NCI-H446 treated with DMSO at 0.1 percent for 48 hours (cell line): ENCODE data around the gene PTTG1.

ENCODE experiments used
- DNase-seq: peaks from one replicate; lab custom pipeline; 2025; lab: John Stamatoyannopoulos, UW

The PTTG1 gene

DNA sequence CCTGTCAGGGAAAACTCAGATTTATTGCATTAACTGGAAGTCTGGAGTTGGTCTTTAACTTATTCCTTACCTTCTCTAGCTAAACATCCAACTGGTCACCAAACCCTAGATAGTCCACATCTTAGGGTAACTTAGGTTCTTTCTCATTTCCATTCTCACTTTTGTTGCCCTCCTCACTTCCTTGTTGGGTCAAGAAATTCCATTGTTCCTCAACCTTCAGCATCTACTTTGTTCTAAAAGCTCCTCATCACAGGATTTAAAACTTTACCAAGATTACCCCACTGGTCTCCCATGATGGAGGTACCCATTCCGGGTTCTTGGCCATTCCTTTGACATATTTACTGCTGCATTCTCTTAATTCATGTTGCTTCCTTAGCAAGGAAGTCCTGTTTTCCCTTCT, 32.1 kb downstream of the PTTG1 start:
- DNase-seq, result no peak

DNA sequence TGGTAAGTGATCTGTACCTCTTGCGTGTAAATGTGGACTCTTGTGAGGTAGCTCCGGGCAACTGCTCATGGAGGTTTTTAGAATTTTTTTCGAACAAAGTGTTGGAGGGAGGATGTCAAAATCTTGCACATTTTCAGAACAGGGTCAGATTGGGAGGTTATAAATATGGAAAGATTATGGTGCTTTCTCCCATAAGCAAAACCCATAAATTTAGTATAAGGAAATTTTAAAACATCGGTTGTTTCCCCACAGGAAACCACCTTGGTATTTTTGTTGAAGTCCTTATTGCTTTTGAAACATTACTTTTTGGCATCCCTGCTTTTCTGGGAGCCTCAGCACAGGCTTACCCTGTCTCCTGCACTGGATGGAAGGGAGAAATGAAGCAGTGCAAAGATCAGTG, 33.9 kb downstream of the PTTG1 start:
- no peak for DNase-seq

DNA sequence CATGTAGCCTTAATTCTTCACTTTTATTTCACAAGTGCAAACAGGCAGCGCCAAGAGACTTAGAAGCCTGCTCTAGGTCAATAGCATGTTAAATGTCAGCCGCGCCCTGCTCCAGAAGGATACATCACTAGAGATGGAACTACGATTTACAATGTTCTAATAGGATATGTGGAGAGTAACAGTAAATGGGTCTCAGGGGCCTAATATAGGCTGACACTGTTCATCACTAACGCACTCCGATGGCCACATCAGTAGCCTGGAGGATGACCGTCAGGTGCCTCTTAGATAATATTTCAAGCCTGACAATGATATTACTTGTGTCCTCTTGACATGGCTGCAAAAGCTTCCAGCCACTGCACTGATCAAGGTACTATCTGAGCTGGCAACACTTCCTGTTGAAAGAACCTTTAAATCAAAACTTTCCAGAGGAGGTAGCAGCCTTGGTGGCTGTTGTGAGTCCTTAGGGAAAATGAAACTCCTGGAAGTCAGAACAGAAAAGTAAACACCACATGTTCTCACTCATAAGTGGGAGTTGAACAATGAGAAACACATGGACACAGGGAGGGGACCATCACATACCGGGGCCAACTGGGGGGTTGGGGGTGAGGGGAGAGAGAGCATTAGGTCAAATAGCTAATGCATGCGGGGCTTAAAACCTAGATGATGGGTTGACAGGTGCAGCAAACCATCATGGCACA, 35.0 kb downstream of the PTTG1 start:
- no peak for DNase-seq

DNA sequence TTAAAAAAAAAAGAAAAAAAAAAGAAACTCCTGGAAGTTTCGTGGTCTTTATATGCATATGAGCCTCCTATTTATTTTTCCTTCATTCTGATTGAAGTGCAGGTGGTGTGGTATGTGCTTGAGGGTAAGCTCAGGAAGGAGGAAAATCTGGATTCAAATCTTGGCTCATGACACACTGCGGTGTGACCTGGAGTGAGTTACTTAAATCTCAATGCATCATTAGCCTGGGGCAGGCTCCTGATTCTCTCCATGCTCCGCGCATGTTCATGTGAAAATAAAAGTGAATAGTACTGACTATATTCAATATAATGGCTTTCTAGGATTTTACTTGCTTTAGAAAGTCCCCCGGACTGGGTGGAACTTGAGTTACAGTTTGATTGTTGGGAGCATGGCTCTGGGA, 35.6 kb downstream of the PTTG1 start:
- DNase-seq, result no peak

DNA sequence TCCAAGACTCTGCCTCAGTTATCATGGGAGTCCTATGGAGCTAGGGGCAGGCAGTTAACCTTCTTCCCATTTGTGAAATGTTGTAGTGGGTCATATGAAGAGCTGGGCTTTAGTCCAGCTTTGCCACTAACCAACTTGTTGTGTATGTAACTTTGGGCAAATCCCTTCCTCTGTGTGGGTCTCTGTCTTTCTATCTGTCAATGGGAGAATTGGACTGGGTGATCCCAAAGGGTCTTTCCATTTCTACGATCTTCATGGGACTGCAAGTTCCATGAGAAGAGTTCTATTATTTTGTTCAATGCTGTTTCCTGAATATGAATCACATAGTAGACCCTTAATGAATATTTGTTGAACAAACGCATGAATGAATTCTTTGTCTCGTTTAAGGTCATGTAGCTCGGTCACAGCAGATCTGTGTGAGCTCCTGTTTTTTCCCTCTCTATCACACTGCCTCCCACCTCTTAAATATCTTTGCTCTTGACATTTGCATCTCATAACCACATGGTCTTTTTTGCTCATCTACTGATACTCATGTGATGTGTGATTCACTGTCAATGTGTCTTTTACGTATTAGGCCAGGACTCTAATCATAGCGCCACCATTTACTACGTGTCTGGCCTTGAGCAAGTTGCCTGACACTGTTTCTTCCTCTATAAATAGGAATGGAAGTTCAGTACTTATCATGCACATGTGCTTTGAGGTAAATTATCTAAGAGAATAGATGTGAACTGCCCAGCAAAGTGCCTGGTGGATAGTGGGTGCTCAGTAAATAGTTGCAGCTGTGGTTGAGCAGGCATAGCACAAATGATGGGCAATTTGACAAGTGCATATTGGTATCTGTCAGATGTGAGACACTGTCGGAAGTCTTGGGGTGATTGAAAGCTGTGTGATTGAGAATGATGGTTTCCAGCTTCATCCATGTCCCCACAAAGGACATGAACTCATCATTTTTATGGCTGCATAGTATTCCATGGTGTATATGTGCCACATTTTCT, 37.4 kb downstream of the PTTG1 start:
- no peak for DNase-seq

DNA sequence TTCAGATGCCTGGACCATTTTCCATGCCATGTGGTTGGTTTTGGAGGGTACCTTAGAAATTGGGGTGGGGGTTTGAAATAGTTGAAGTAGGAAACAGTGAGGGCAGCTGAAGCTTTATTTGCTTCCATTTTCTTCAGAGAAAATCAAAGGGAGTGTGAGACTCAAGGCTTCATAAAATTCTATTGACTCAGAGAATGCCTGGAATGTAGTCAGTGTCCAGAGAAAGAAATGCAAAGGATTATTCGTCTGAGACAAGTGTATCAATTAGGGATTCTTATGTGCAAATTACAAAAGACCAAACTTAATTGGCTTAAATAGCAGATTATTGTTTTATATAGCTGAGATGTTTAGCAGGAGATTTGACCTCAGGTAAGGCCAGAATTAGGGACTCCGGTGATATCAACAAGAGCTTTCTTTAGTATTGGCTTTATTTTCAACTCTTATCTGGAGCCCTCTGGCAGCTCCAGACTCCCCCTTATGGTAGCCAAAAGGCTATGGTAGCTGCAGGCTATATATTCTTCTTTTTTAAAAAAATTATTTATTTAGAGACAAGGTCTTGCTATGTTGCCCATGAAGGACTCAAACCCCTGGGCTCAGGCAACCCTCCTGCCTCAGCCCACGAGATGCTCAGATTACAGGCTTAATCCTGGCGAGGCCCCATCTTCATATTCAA, 38.9 kb downstream of the PTTG1 start:
- no peak for DNase-seq

DNA sequence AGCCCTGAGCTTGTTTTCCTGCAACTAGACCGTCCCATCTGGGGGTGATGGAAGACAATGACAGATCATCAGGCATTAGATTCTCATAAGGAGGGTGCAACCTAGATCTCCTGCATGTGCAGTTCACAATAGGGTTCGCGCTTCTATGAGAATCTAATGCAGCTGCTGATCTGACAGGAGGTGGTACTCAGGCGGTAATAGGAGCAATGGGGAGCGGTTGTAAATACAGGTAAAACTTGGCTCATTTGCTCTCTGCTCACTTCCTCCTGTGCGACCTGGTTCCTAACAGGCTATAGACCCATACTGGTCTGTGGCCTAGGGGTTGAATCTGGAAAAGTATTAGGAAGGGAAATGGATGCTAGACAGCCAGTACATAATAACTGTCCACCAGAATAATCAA, 39.7 kb downstream of the PTTG1 start:
- no peak for DNase-seq

DNA sequence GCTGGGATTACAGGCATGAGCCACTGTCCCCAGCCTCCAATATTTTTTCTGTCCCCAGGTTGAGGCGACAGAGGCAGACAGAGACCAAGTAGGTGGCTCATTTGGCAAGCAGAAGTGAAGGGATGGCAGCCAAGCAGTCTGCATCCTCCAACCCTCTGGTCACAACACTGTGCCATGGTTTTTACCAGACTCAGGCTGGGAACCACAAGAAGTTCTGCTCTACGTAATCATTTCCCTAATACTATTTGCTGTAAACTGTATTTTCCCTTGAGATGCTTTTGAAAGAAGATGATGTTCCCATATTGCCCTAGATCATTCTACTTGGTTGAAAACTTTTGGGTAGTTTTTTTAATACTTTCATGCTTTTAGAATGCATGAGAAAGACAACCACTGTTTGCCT, 40.5 kb downstream of the PTTG1 start:
- DNase-seq, result no peak

DNA sequence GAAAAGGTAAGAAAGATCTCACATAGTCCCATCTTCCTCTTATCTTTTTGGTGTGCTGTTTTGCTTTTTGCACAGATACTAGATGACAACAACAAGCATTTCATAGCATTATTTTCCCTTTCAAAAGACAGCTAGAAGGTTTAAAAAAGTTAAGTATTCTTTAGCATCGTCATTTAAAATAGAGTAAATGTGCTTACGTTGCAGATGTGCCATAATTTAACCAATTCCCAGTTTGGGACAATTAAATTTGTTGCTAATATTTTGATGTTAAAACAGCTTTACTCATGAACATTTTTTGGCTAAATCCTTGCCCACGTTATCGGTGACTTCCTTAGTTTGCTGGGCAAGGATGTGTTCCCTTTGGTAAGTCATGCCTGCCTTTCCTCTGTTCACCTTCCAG, 41.6 kb downstream of the PTTG1 start:
- DNase-seq, result no peak

DNA sequence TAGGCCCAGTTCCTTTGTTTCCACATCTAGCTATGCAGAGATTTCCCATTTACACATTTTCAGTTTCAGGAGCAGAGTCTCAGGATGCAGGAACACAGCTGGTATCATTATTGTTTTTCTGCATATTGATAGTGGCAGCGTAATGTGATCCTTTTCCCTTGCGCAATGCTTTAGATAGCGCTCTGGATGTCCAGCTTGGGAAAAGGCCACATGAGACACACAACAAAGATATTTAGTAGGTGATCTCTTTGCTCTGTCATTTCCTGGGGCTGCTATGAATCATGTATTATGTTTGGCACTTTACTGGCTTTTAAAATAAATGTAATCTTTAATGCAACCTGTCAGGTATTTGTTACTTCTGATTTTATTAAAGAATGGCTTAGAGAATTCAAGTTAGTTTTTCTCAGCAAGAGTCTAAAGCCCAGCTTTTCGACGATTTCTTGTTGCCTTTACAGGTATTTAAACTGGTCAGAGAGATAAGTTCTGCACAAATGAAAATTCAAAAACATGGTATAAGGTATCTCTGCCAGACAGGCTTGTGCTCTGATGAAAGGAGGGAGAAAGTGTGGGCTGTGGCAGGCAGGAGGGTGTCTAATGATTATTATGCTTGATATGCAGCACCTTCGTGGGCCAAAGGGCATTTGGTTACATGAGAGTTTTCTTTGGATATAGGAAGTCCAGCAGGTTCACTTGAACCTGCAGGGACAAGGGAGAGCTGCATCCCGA, 42.2 kb downstream of the PTTG1 start:
- no peak for DNase-seq

DNA sequence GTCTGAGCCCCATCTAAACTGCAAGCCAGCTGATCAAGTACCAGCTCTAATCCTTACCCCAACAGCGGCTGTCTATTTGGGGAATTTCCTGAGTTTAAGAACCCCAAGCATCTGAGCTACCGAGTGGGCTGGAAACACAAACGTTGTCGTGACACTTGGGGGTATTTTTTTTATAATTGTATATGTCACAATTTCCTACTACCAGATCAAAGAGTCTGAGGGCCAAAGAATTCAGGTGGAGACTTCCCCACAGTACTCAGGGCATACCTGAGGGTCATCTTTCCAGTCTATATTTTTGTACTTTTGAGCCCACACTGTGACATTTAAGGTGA, 42.8 kb downstream of the PTTG1 start:
- no peak for DNase-seq

DNA sequence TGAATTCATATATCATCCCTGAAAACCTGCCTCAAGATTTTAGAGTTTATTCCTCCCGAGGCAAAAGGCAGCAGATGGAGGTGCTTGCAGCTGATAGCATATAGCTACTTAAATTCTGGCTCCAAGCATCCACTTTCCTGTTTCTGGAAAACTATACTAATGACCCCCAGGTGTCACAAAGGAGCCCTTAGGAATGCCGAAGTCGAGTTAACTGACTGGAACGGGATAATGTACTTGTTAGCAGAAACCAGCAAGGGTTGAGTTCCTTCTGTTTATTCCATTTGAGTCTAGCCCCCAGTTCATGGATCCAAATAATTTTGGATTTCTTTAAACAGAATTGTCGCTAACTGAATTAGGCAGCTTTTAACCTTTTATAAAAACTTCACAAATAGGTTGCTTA, 44.5 kb downstream of the PTTG1 start:
- no peak for DNase-seq

DNA sequence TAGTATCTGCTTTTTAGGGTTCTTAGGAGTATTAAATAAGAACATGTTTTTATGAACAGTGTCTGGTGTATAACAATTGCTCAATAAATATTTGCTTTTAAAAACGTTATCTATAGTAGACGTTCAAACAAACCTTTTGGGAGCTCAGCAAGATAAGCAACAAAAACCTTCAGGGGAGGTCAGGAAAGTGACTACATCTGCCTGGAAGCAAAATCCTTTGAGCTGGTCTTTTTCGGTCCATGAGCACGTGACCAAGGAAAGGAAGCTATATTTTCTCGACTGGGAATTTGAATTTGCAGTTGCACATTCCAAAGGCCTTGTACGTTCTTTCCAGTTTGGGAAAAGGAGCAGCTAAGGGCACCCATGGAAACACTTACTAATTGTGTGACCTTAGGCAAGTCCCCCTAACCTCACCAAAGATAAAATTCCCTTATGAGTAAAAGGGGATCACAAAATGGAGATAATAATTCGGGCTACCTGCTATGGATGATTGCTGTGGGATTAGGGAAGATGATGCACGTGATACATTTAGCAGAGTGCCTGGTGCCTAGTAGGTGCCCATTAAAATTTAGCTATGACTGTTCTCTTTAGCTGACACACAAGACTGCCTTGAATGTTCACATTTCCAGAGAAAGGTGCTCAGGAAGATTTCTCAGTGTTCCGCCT, 45.4 kb downstream of the PTTG1 start:
- no peak for DNase-seq

DNA sequence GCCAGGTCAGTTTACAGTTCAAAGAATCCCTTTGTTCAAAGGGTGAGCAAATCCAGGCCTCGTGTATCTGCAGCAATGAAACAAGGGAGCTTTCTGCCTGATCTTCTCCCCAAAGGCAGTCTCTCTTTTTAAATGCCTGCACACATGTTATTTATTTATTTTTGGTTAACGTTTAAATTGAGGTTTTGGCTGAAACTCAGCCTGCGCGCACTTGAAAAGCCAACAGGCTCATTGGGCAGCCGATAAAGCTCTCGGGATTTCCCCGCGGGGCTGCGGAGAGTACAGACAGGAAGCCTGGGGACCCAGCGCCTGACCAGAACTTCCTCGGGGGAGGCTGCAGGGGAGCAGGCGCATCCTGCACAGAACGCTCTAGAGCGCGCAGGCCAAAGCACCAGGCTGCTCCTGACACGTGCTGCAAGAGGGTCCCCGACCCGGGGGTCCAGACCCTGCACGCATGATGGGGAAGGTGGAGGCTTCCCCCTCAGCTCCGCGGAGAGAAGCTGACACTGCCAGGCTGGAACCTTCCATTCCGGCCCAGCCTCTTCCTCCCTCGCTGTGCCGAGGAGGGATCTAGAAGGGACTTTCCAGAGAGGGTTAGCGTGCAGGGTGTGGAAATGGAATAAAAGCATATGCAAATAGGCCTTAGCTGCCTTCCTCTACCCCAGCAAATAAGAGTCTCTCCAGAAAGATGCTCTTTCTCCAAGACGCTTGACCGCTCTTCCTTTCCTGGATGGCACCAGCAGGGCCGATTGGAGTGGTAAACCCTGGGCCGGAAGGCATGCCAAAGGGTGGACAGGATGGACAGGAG, 46.1 kb downstream of the PTTG1 start:
- DNase-seq, result no peak

DNA sequence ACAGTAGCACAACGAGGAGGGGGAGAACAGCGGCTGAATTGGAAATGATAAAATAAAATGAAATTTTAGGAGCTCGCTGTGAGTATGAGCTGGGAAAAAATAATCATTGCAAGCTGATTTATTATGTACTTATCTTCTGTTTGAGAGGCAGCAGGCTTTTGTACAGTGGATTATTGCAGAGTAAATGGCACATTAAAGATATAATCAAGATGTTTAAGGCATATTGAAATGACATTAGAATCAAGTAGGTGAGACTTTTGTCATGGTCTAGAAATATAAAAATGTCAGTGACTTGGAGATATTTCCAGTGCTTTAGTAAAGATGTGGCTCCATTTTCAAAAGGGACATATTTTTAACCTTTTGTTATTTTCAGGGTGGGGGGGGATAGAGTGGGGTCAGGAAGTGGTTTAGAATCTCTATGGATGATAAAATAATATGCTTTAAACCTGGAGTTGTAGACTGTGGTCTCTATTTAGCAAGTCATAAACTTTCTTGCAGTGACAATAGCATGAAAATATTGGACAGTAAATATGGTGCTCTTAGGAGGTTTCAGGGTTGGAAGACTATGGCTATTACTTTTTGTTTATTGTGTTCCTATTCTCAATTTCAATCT, 46.8 kb downstream of the PTTG1 start:
- DNase-seq, result no peak

DNA sequence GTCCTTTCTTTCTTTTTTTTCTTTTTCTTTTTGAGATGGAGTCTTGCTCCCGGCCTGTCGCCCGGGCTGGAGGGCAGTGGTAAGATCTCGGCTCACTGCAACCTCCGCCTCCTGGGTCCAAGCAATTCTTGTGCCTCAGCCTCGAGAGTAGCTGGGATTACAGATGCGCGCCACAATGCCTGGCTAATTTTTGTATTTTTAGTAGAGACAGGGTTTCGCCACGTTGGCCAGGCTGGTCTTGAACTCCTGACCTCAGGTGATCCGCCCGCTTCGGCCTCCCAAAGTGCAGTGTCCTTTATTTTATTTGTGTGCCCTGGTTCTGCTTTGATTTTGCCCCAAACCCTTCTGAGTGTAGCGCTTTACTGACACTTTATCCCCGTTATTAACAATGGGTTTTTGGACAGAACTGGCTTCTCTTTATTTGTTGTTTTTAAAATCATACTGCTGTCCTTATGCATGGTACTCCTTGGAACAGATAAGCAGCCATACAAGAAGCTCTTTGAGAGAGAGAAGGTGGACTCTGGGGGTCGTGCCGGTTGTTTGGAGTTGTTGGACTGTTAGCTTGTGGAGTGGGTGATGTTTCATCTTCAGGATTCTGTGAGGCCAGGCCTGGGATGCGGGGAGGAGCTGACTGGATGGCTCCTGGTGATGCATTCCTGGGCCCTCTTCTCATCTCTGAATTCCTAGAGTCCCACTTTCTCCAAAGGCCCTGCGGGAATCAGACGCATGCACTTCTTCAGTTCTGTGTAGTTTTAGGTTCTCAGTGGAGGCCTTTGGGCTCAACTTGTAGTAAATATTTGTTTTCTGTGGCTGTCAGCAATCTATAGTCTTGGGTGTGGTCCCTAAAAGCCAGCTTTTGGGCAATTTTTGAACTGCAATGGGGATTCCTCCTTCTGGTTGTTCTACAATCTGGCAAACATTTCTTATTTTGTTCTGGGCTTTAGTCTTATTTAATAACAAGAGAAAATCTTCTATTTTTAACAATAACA, 47.8 kb downstream of the PTTG1 start:
- no peak for DNase-seq

DNA sequence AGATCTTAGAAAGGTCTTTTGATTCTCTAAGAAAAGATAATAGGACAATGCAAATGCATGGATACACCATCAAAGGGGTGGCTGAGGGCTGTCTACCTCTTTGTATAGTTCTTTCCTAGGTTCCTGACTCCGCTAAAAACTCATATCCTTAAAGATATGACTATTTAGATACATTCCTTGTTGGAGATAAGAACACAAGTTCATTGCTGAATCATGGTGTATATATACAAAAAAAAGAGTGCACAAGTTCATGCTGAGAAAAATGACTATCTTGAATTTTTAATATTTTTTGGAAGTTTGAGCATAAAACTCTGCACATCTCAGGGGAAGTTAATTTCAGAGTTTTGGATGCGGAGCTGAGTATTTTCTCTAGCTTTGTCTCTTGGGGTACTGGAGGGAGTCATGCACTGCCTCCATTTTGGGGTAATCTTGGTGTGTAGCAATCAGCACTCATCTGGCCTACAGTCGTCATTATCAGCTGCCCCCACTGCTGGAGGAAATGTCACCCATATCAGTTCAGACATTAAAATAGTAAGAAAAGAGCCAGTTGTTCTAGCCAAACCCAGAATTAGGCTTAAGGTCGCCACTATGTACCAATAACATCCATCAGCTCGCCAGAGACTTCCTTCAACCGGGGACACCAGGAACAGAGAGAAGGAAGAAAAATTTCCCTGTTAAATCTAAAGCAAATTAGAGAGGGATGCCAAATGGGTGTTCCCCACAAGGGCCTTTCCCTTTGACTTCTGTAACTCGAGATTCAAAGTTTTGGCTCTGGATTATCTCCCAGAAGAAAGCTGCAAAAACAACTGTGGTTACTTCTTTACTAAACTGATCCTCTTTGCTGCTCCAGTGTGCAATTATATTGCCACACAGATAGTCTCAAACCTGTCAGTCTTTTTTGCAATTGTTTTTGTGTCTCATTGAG, 49.0 kb downstream of the PTTG1 start:
- DNase-seq, result no peak

DNA sequence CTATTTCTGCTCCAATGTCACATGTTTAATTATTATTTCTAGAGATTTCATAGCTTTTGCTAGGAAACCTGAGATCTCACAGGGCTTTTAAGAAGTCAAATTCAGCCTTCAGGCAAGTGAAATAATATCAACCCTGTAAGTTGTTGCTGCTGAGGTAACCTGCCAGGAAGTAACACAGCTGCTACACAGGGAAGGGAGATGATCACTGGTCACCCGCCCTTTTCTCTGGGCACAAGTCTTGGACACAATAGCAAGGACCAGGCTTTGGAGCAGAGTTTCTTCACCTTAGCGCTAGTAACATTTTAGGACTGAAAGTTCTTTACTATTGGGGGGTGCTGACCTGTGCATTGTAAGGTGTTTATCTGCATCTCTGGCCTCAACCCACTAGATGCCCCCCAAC, 50.1 kb downstream of the PTTG1 start:
- no peak for DNase-seq
